C4-2B (cell line): Measurements from ENCODE around the gene NR3C1.

Experiments used
- CTCF ChIP-seq: fragments of 450-650 bp; conservative IDR thresholded peaks from 2 replicates; pipeline ENCODE4 v1.5.1; 2017; ENCODE audit warnings: mild to moderate bottlenecking
- ZFX ChIP-seq: fragments of 450-650 bp; IDR thresholded peaks from 2 replicates; pipeline ENCODE4 v1.6.1; 2017

GRCh38 chr5:143341807-143342570 is 61.5 kb downstream of the NR3C1 start:
- TF ChIP-seq CTCF, result no peak
- no peak for TF ChIP-seq ZFX
